H9 (cell line): Measurements from ENCODE around the gene CALN1. TPM values are rescaled to one million over a fixed set of nuclear protein-coding genes. Genes with fewer than 3 reads are reported as not detected.

ENCODE experiments used
- DNase-seq: peaks from one replicate; pipeline ENCODE4 v3.0.0-alpha.2; 2017
- H2AFZ ChIP-seq: one replicate; pipeline ENCODE4 v1.6.1; 2013; ENCODE audit warnings: mild to moderate bottlenecking, low read length, control low read depth, moderate library complexity
- H2AK5ac ChIP-seq: 2 replicates; pipeline ENCODE4 v1.6.1; 2013; ENCODE audit warnings: low read length, control low read depth, mixed read lengths; ENCODE audit not compliant: insufficient read length
- H2BK120ac ChIP-seq: one replicate; pipeline ENCODE4 v1.6.1; 2013; ENCODE audit warnings: low read depth, mild to moderate bottlenecking, low read length, control low read depth, inconsistent platforms; ENCODE audit not compliant: poor library complexity, severe bottlenecking
- H2BK12ac ChIP-seq: 2 replicates; pipeline ENCODE4 v1.6.1; 2013; ENCODE audit warnings: low read length, control low read depth, mixed read lengths, low read depth; ENCODE audit not compliant: insufficient read length
- H2BK15ac ChIP-seq: 2 replicates; pipeline ENCODE4 v1.6.1; 2013; ENCODE audit warnings: low read depth, low read length, control low read depth
- H2BK20ac ChIP-seq: one replicate; pipeline ENCODE4 v1.6.1; 2013; ENCODE audit warnings: low read depth, mild to moderate bottlenecking, low read length, control low read depth, inconsistent platforms; ENCODE audit not compliant: poor library complexity, severe bottlenecking
- H2BK5ac ChIP-seq: 2 replicates; pipeline ENCODE4 v1.6.1; 2013; ENCODE audit warnings: low read length, control low read depth, mixed read lengths; ENCODE audit not compliant: insufficient read length
- H3K14ac ChIP-seq: 2 replicates; pipeline ENCODE4 v1.6.1; 2013; ENCODE audit warnings: low read length, control low read depth; ENCODE audit not compliant: insufficient read depth
- H3K18ac ChIP-seq: 2 replicates; pipeline ENCODE4 v1.6.1; 2013; ENCODE audit warnings: low read depth, mild to moderate bottlenecking, mixed read lengths, low read length, control low read depth; ENCODE audit not compliant: insufficient read length
- H3K23ac ChIP-seq: 2 replicates; pipeline ENCODE4 v1.6.1; 2013; ENCODE audit warnings: low read length, control low read depth, mixed read lengths, low read depth; ENCODE audit not compliant: insufficient read length
- H3K23me2 ChIP-seq: 2 replicates; pipeline ENCODE4 v1.6.1; 2013; ENCODE audit warnings: low read depth, mild to moderate bottlenecking, mixed read lengths, low read length, control low read depth; ENCODE audit not compliant: insufficient read length, poor library complexity, severe bottlenecking
- H3K27ac ChIP-seq: 2 replicates; pipeline ENCODE4 v1.5.1; 2013; ENCODE audit warnings: low read length, control low read depth, mixed read lengths, low read depth; ENCODE audit not compliant: insufficient read length
- H3K27me3 ChIP-seq: 2 replicates; pipeline ENCODE4 v1.6.1; 2013; ENCODE audit warnings: low read length, control low read depth, inconsistent platforms; ENCODE audit not compliant: insufficient read depth
- H3K4ac ChIP-seq: 2 replicates; pipeline ENCODE4 v1.6.1; 2013; ENCODE audit warnings: low read depth, mild to moderate bottlenecking, control low read depth, inconsistent platforms, low read length, moderate library complexity
- H3K4me1 ChIP-seq: 2 replicates; pipeline ENCODE4 v1.6.1; 2013; ENCODE audit warnings: low read length, control low read depth, inconsistent platforms; ENCODE audit not compliant: insufficient read depth
- H3K4me2 ChIP-seq: 2 replicates; pipeline ENCODE4 v1.6.1; 2013; ENCODE audit warnings: low read length, control low read depth, mixed read lengths; ENCODE audit not compliant: insufficient read length, insufficient read depth
- H3K56ac ChIP-seq: 2 replicates; pipeline ENCODE4 v1.6.1; 2013; ENCODE audit warnings: low read depth, mild to moderate bottlenecking, mixed read lengths, low read length, control low read depth; ENCODE audit not compliant: insufficient read length
- H3K79me1 ChIP-seq: 2 replicates; pipeline ENCODE4 v1.6.1; 2013; ENCODE audit warnings: low read depth, mild to moderate bottlenecking, moderate library complexity, low read length, control low read depth, inconsistent platforms; ENCODE audit not compliant: insufficient read depth, poor library complexity, severe bottlenecking
- H3K79me2 ChIP-seq: 2 replicates; pipeline ENCODE4 v1.6.1; 2013; ENCODE audit warnings: low read length, control low read depth, inconsistent platforms; ENCODE audit not compliant: insufficient read depth
- H3K9ac ChIP-seq: 2 replicates; pipeline ENCODE4 v1.6.1; 2013; ENCODE audit warnings: low read length, control low read depth, mixed read lengths; ENCODE audit not compliant: insufficient read length; ENCODE audit errors: extremely low read depth
- H3K9me3 ChIP-seq: one replicate; pipeline ENCODE4 v1.6.1; 2013; ENCODE audit warnings: low read depth, low read length, inconsistent platforms; ENCODE audit not compliant: control insufficient read depth
- H3T11ph ChIP-seq: one replicate; pipeline ENCODE4 v1.6.1; 2013; ENCODE audit warnings: mild to moderate bottlenecking, low read length, control low read depth, inconsistent platforms
- H4K20me1 ChIP-seq: one replicate; pipeline ENCODE4 v1.6.1; 2013; ENCODE audit not compliant: control insufficient read depth, insufficient read length, insufficient read depth
- H4K5ac ChIP-seq: 2 replicates; pipeline ENCODE4 v1.6.1; 2013; ENCODE audit warnings: low read depth, mild to moderate bottlenecking, mixed read lengths, low read length, control low read depth; ENCODE audit not compliant: insufficient read length
- H4K8ac ChIP-seq: replicated peaks from 2 replicates; pipeline ENCODE4 v1.6.1; 2013; ENCODE audit warnings: low read length, control low read depth, mixed read lengths, low read depth; ENCODE audit not compliant: insufficient read length
- H4K91ac ChIP-seq: 2 replicates; pipeline ENCODE4 v1.6.1; 2013; ENCODE audit warnings: low read depth, mild to moderate bottlenecking, moderate library complexity, mixed read lengths, low read length, control low read depth; ENCODE audit not compliant: insufficient read length
- H3K27ac Mint-ChIP-seq, 3 experiments: 2 replicates in 2 of 3; 3 replicates in 1 of 3; pipeline ENCODE4 v1.8.0; 2020 to 2021; ENCODE audit warnings: mixed read lengths in 3 of 3, mild to moderate bottlenecking in 1 of 3, moderate library complexity in 1 of 3
- H3K27me3 Mint-ChIP-seq: 2 replicates; pipeline ENCODE4 v1.8.0; 2021; ENCODE audit warnings: low read depth, mild to moderate bottlenecking, moderate library complexity, mixed read lengths
- H3K36me3 Mint-ChIP-seq, 3 experiments: 2 replicates in 2 of 3; 3 replicates in 1 of 3; pipeline ENCODE4 v1.8.0; 2020 to 2021; ENCODE audit warnings: low read depth in 3 of 3, mixed read lengths in 3 of 3; ENCODE audit not compliant: insufficient read depth in 1 of 3
- H3K4me1 Mint-ChIP-seq, 2 experiments: 2 replicates each; pipeline ENCODE4 v1.8.0; 2020; ENCODE audit warnings: mixed read lengths in 2 of 2
- H3K4me3 Mint-ChIP-seq, 2 experiments: 2 replicates in 1 of 2; 3 replicates in 1 of 2; pipeline ENCODE4 v1.8.0; 2020 to 2021; ENCODE audit warnings: mild to moderate bottlenecking in 2 of 2, mixed read lengths in 2 of 2, moderate library complexity in 1 of 2
- H3K9me3 Mint-ChIP-seq, 2 experiments: 2 replicates in 1 of 2; 3 replicates in 1 of 2; pipeline ENCODE4 v1.8.0; 2020; ENCODE audit warnings: mild to moderate bottlenecking in 2 of 2, mixed read lengths in 2 of 2, moderate library complexity in 1 of 2
- CTCF ChIP-seq: fragments of 200-600 bp; sonication (generic); conservative IDR thresholded peaks from 3 replicates; pipeline ENCODE4 v1.8.0; 2021; ENCODE audit warnings: antibody characterized with exemption, mild to moderate bottlenecking
- WGBS: extraction: QIAGEN DNeasy Blood & Tissue Kit; methylation state at CpG from one replicate; pipeline ENCODE4 v1.1.7; 2013; ENCODE audit warnings: missing lambda C conversion rate, low lambda C conversion rate, mixed read lengths; ENCODE audit not compliant: insufficient read length; ENCODE audit errors: extremely low coverage; 5-methylcytosine and 5-hydroxymethylcytosine counted together
- total RNA-seq: library from RNA; stranded (reverse); gene quantifications from 2 replicates; pipeline ENCODE4 v1.2.1, GENCODE V29; 2021

CALN1 gene
- total RNA-seq, 1 experiment from 2014 or later = 2.8 TPM

GRCh38 chr7:72040641-72041040 is 371.5 kb downstream of the CALN1 start:
- Histone ChIP-seq H3K4me1 (no peaks in the 10 kb centered on the region), H3K56ac (no peak overlapping the region), H3K14ac (no peak overlapping the region), H4K5ac (no peak overlapping the region), H3K4ac (no peak overlapping the region), H3K4me2 (no peak overlapping the region), H4K91ac (no peak overlapping the region), H3K23me2 (no peaks in the 10 kb centered on the region), H3K79me2 (no peaks in the 10 kb centered on the region), H3K27me3 (no peaks in the 10 kb centered on the region; the same call in 1 of the 2 replicates), H3T11ph (no peak overlapping the region), H3K9ac (no peak overlapping the region), H2BK15ac (no peak overlapping the region), H3K79me1 (no peaks in the 10 kb centered on the region), H3K27ac (no peak overlapping the region), H4K8ac (no peak overlapping the region), H3K18ac (no peak overlapping the region), H3K23ac (no peak overlapping the region), H2AFZ (no peak overlapping the region), H4K20me1 (no peaks in the 10 kb centered on the region), H2BK120ac (no peak overlapping the region), H2BK5ac (no peak overlapping the region), H2AK5ac (no peak overlapping the region), H3K9me3 (no peaks in the 10 kb centered on the region), H2BK12ac (no peak overlapping the region), H2BK20ac (no peak overlapping the region)
- WGBS = no CpG with 5 or more reads among the region's 2 CpGs
- Mint-ChIP-seq H3K27ac (no peak overlapping the region), H3K4me3 (no peak overlapping the region), H3K27me3 (no peaks in the 10 kb centered on the region), H3K4me1 (no peaks in the 10 kb centered on the region), H3K36me3 (peaks cover 0 to 5% (median 3%) of the 10 kb centered on the region in 3 experiments; a peak in 4 of 7 replicates), H3K9me3 (peaks cover 0 to 5% of the 10 kb centered on the region in 2 experiments; a peak in 2 of 5 replicates)
- DNase-seq = no peak
- TF ChIP-seq CTCF = no peak
